Liver (tissue), 3 donors: Measurements from ENCODE around the gene GAB2.

Experiments used
- ATF3 ChIP-seq: IDR thresholded peaks from 2 replicates; pipeline ENCODE4 v1.6.1; 2016; ENCODE audit warnings: antibody characterized with exemption
- CTCF ChIP-seq: fragments of 150-350 bp; IDR thresholded peaks from 2 replicates; pipeline ENCODE4 v1.5.1; 2017; ENCODE audit warnings: improper control_type of control experiment, low read depth, low read length; ENCODE audit not compliant: missing input control
- EGR1 ChIP-seq, 2 donors: IDR thresholded peaks; 2 replicates each; pipeline ENCODE4 v1.6.1; 2016 to 2018; ENCODE audit warnings: antibody characterized with exemption in 2 of 2, low read depth in 2 of 2
- FOXA1 ChIP-seq: IDR thresholded peaks from 2 replicates; pipeline ENCODE4 v1.6.1; 2016; ENCODE audit warnings: antibody characterized with exemption
- JUND ChIP-seq, 2 donors: IDR thresholded peaks; 2 replicates each; pipeline ENCODE4 v1.6.1; 2016; ENCODE audit warnings: antibody characterized with exemption in 2 of 2
- RAD21 ChIP-seq, 2 donors: IDR thresholded peaks; 2 replicates each; pipeline ENCODE4 v1.6.1; 2016; ENCODE audit warnings: antibody characterized with exemption in 2 of 2, mild to moderate bottlenecking in 2 of 2
- REST ChIP-seq: IDR thresholded peaks from 2 replicates; pipeline ENCODE4 v1.6.1; 2016; ENCODE audit warnings: antibody characterized with exemption, mild to moderate bottlenecking
- RXRA ChIP-seq, 2 donors: IDR thresholded peaks; 2 replicates each; pipeline ENCODE4 v1.6.1; 2017 to 2018; ENCODE audit warnings: antibody characterized with exemption in 2 of 2, mild to moderate bottlenecking in 1 of 2
- YY1 ChIP-seq: IDR thresholded peaks from 2 replicates; pipeline ENCODE4 v1.6.1; 2016; ENCODE audit warnings: antibody characterized with exemption, mild to moderate bottlenecking
- TF ChIP-seq, protein P1 (sequence below): IDR thresholded peaks from 2 replicates; pipeline ENCODE4 v1.6.1; 2016; ENCODE audit warnings: antibody characterized with exemption
- TF ChIP-seq, protein P2 (sequence below): IDR thresholded peaks from 2 replicates; pipeline ENCODE4 v1.6.1; 2016; ENCODE audit warnings: antibody characterized with exemption
- donor health status: healthy.
- donor health status: healthy.

DNA sequence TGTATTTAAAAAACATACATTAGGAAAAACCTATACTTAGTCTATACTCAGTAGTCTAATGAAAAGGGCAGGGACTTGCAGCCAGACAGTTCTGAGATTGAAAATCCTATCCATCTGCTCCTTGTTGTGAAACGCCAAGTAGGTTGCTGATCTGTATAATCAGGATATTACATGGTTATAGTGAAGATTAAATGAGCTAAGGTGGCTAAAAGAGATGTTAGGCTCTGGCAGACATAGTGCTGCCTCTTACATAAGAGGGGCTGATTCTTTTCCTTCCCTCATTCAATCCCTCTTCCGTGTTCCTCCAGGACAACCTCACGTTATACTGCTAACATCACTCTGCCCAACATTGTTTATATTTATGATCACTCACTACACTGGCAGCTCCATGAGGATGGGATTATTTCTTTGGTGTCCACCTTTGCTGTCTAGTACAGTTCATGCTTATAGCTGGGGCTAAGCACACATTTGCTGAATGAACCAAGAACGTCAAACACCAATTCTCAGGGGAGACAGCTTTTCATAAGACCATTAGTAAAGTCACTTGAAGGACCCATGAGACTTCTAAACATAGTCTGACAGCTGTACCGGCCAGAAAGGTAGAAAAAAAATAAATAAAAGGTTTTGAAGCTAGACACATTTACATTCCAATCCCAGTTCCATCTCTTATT lies 46.3 kb downstream of the GAB2 start:
- TF ChIP-seq YY1 (no peak), REST (no peak), CTCF (no peak), RAD21 (IDR thresholded peaks at IDR 0.05) (no peak), ATF3 (no peak), RXRA (IDR thresholded peaks at IDR 0.05) (no peak), JUND (IDR thresholded peaks at IDR 0.05) (no peak), FOXA1 (no peak), EGR1 (IDR thresholded peaks at IDR 0.05; ENCODE audit: low read depth in 2 of 2) (no peak)
- TF ChIP-seq, protein P1, sequence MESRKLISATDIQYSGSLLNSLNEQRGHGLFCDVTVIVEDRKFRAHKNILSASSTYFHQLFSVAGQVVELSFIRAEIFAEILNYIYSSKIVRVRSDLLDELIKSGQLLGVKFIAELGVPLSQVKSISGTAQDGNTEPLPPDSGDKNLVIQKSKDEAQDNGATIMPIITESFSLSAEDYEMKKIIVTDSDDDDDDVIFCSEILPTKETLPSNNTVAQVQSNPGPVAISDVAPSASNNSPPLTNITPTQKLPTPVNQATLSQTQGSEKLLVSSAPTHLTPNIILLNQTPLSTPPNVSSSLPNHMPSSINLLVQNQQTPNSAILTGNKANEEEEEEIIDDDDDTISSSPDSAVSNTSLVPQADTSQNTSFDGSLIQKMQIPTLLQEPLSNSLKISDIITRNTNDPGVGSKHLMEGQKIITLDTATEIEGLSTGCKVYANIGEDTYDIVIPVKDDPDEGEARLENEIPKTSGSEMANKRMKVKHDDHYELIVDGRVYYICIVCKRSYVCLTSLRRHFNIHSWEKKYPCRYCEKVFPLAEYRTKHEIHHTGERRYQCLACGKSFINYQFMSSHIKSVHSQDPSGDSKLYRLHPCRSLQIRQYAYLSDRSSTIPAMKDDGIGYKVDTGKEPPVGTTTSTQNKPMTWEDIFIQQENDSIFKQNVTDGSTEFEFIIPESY: no peak
- TF ChIP-seq, protein P2, sequence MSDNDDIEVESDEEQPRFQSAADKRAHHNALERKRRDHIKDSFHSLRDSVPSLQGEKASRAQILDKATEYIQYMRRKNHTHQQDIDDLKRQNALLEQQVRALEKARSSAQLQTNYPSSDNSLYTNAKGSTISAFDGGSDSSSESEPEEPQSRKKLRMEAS: no peak
